Adrenal gland (tissue), 12 donors: ENCODE results near the gene DZANK1. TPM values are rescaled to one million over a fixed set of nuclear protein-coding genes. Genes with fewer than 3 reads are reported as not detected.

ENCODE experiments used
- DNase-seq, 7 donors: peaks; one replicate each; pipeline ENCODE4 v3.0.0-alpha.2; 2019 to 2020
- H3K27ac ChIP-seq, 5 donors: fragments of 200-600 bp; sonication (generic) in 4 of 5; 1 replicate in 3 of 5; 2 replicates in 2 of 5; pipeline versions ENCODE4 v1.5.1 to v1.8.0; 2016 to 2020; ENCODE audit warnings: mild to moderate bottlenecking in 1 of 5
- H3K27me3 ChIP-seq: fragments of 200-600 bp; 2 replicates; pipeline ENCODE4 v1.8.0; 2021
- H3K36me3 ChIP-seq, 2 donors: fragments of 200-600 bp; replicated peaks in 1 of 2; 1 replicate in 1 of 2; 2 replicates in 1 of 2; pipeline versions ENCODE4 v1.5.1 to v1.8.0; 2018 to 2022
- H3K4me1 ChIP-seq, 2 donors: fragments of 200-600 bp; replicated peaks in 1 of 2; 1 replicate in 1 of 2; 2 replicates in 1 of 2; pipeline versions ENCODE4 v1.5.1 to v1.8.0; 2018 to 2021
- H3K4me3 ChIP-seq, 4 donors: fragments of 200-600 bp; sonication (generic) in 3 of 4; one replicate each; pipeline ENCODE4 v1.5.1; 2016 to 2018
- H3K9me3 ChIP-seq, 3 donors: fragments of 200-600 bp; sonication (generic) in 1 of 3; replicated peaks in 1 of 3; 1 replicate in 2 of 3; 2 replicates in 1 of 3; pipeline versions ENCODE4 v1.5.1 to v1.8.0; 2016 to 2021
- POLR2A ChIP-seq, 2 donors: fragments of 450-650 bp; IDR thresholded peaks; one replicate each; pipeline ENCODE4 v1.6.1; 2017; ENCODE audit warnings: antibody characterized with exemption in 2 of 2, mild to moderate bottlenecking in 2 of 2, moderate library complexity in 1 of 2
- WGBS, 4 donors: extraction: QIAGEN DNeasy Blood & Tissue Kit in 2 of 4; methylation state at CpG; one replicate each; pipeline versions ENCODE4 v1.1.5 to v1.1.7; 2013 to 2017; 5-methylcytosine and 5-hydroxymethylcytosine counted together
- intact Hi-C, 2 donors: fragments of 100-400 bp; cut with DNase I; formaldehyde crosslinking; loops; one replicate each; pipeline versions ENCODE4 v1.14.1 to v1.15.0; 2022 to 2023
- polyA plus RNA-seq, 3 donors: library from polyadenylated mRNA; stranded (reverse); fragments of 200-250 nt in 2 of 3; fragments of 350-450 nt in 1 of 3; fragmentation: Illumina TruSeq in 1 of 3; extraction: RNeasy Lipid Tissue Mini Kit (QIAGEN cat#74804) in 1 of 3; gene quantifications; one replicate each; pipeline ENCODE4 v1.2.3, GENCODE V29; 2013 to 2014
- total RNA-seq, 9 donors: library from RNA; depleted of rRNA in 4 of 9; stranded (reverse); fragments of >200 nt in 4 of 9; fragments of 120-200 nt in 1 of 9; fragmentation: NEBNext Ultra II Directional in 1 of 9; extraction: Animal tissue kit (Norgen Biotek cat#: 25700) in 1 of 9; gene quantifications; one replicate each; pipeline versions ENCODE4 v1.1.0 to v1.2.4, GENCODE V29; 2013 to 2023
- TF ChIP-seq, protein P1 (sequence below), 6 experiments: fragments of 450-650 bp in 4 of 6; fragments of 200-600 bp in 2 of 6; sonication (generic) in 1 of 6; IDR thresholded peaks; 1 replicate in 5 of 6; 2 replicates in 1 of 6; pipeline versions ENCODE4 v1.5.1 to v1.8.0; 2016 to 2021; ENCODE audit warnings: antibody characterized with exemption in 6 of 6, mild to moderate bottlenecking in 2 of 6, moderate library complexity in 1 of 6
- donor health status: healthy with polysubstance abuse.
- donor health status: Bipolar disorder and iron deficiency.
- donor health status: DM: yes; HTN: yes; CAD: no.
- donor health status: DM: no; HTN: no; CAD: no.
- donor health status: DM: no; HTN: no; CAD: no.
- donor health status: DM: yes; HTN: yes; CAD: no.

Gene DZANK1
- total and polyA plus RNA-seq, 12 donors: 1.3 to 5.7 (median 3.0) TPM

- Histone ChIP-seq H3K27ac (no peak overlapping the region), H3K9me3 (no peaks in the 10 kb centered on the region), H3K4me3 (no peak overlapping the region), H3K4me1 (no peaks in the 10 kb centered on the region), H3K36me3 (no peaks in the 10 kb centered on the region), H3K27me3 (no peaks in the 10 kb centered on the region)
- 59 to 78% (median 70%) methylated on average over 2 of the region's 2 CpGs for whole genome bisulfite sequencing, 4 donors
- no peak for DNase-seq
- TF ChIP-seq, protein P1, sequence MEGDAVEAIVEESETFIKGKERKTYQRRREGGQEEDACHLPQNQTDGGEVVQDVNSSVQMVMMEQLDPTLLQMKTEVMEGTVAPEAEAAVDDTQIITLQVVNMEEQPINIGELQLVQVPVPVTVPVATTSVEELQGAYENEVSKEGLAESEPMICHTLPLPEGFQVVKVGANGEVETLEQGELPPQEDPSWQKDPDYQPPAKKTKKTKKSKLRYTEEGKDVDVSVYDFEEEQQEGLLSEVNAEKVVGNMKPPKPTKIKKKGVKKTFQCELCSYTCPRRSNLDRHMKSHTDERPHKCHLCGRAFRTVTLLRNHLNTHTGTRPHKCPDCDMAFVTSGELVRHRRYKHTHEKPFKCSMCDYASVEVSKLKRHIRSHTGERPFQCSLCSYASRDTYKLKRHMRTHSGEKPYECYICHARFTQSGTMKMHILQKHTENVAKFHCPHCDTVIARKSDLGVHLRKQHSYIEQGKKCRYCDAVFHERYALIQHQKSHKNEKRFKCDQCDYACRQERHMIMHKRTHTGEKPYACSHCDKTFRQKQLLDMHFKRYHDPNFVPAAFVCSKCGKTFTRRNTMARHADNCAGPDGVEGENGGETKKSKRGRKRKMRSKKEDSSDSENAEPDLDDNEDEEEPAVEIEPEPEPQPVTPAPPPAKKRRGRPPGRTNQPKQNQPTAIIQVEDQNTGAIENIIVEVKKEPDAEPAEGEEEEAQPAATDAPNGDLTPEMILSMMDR (IDR thresholded peaks at IDR 0.05): no peak
- no peak for TF ChIP-seq POLR2A (IDR thresholded peaks at IDR 0.05)
- intact Hi-C loops: no loop called here
Measured at GRCh38 chr20:18364768-18365167, 102.1 kb downstream of the DZANK1 start.

- Histone ChIP-seq H3K36me3 (no peaks in the 10 kb centered on the region), H3K4me1 (no peaks in the 10 kb centered on the region), H3K4me3 (no peak overlapping the region), H3K27me3 (no peaks in the 10 kb centered on the region), H3K9me3 (no peaks in the 10 kb centered on the region), H3K27ac (no peak overlapping the region)
- 83 to 100% (median 92%) methylated on average over 1 to 2 of the region's 2 CpGs for WGBS, 4 donors
- intact Hi-C loops: no loop called here
- DNase-seq: no peak
- no peak for TF ChIP-seq POLR2A (IDR thresholded peaks at IDR 0.05)
- TF ChIP-seq, protein P1 (IDR thresholded peaks at IDR 0.05): no peak
Measured at GRCh38 chr20:18363708-18364107, 103.1 kb downstream of the DZANK1 start.

- no peaks in the 10 kb centered on the region for H3K27me3 ChIP-seq
- no peak for DNase-seq
- H3K27ac ChIP-seq: no peak overlapping the region
- H3K9me3 ChIP-seq: no peaks in the 10 kb centered on the region
- no peaks in the 10 kb centered on the region for H3K36me3 ChIP-seq
- no peaks in the 10 kb centered on the region for H3K4me1 ChIP-seq
- no peak for TF ChIP-seq POLR2A (IDR thresholded peaks at IDR 0.05)
- TF ChIP-seq, protein P1 (IDR thresholded peaks at IDR 0.05): no peak
- 84 to 89% (median 87%) methylated on average over 11 to 13 of the region's 13 CpGs for WGBS, 4 donors
- intact Hi-C loops: no loop called here
- H3K4me3 ChIP-seq: no peak overlapping the region
Measured at GRCh38 chr20:18362916-18363315, 103.9 kb downstream of the DZANK1 start.

DNA sequence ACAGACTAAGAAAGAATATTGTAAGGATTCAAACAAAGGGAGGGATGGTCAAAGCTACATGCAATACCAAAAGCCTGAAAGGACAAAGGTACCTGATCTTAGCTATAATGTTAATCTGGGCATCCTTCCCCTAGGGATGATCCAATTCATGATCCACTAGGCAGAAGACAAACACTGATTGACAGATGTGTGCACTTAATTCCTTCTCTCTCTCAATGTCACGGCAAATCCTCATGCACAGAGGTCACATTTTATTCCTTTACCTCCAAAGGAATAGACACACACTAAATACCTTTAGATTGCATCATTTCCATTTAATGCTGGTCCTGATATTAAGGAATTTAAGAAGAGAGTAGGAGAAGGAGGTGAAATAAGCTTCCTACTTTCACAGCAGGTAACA, 105.2 kb downstream of the DZANK1 start:
- no peaks in the 10 kb centered on the region for H3K27me3 ChIP-seq
- WGBS, 4 donors: 81 to 100% (median 96%) methylated on average over 1 of the region's 1 CpG
- no peaks in the 10 kb centered on the region for H3K4me1 ChIP-seq
- H3K4me3 ChIP-seq: no peak overlapping the region
- TF ChIP-seq, protein P1 (IDR thresholded peaks at IDR 0.05): no peak
- no peak for TF ChIP-seq POLR2A (IDR thresholded peaks at IDR 0.05)
- intact Hi-C loops: no loop called here
- H3K27ac ChIP-seq: no peak overlapping the region
- no peaks in the 10 kb centered on the region for H3K36me3 ChIP-seq
- DNase-seq: no peak
- no peaks in the 10 kb centered on the region for H3K9me3 ChIP-seq
